BJ (cell line): ENCODE measurements around the gene CENPP. TPM values are rescaled to one million over a fixed set of nuclear protein-coding genes. Genes with fewer than 3 reads are reported as not detected.

Experiments
- CTCF ChIA-PET: fragments of 350-600 bp; formaldehyde crosslinking; extraction: SDS; loops from one replicate; lab custom pipeline; 2021; ENCODE audit warnings: antibody characterized with exemption, inconsistent platforms; lab: Yijun Ruan, JAX
- POLR2A ChIA-PET: fragments of 300-600 bp; sonication (Branson Sonifier 250); formaldehyde crosslinking; extraction: SDS; loops from one replicate; lab custom pipeline; 2021; ENCODE audit warnings: antibody characterized with exemption; lab: Charles Lee
- DNase-seq: peaks from one replicate; pipeline ENCODE4 v3.0.0-alpha.2; 2011; ENCODE audit warnings: low read depth
- H3K27me3 ChIP-seq: 2 replicates; pipeline ENCODE4 v1.6.0; 2011; ENCODE audit warnings: low read length; ENCODE audit not compliant: control insufficient read depth, insufficient read depth
- H3K36me3 ChIP-seq: 2 replicates; pipeline ENCODE4 v1.5.1; 2011; ENCODE audit warnings: low read length; ENCODE audit not compliant: control insufficient read depth, insufficient read depth
- H3K4me3 ChIP-seq: 2 replicates; pipeline ENCODE4 v1.5.1; 2011; ENCODE audit warnings: low read depth, mild to moderate bottlenecking, control low read depth, low read length
- polyA plus RNA-seq: library from polyadenylated mRNA; depleted of rRNA; stranded (reverse); fragments of >200 nt; gene quantifications from 2 replicates; pipeline ENCODE4 v1.2.3, GENCODE V29; 2011
- TF ChIP-seq, protein P1 (sequence below): IDR thresholded peaks from 2 replicates; pipeline ENCODE4 v1.5.1; 2011; ENCODE audit warnings: low read depth, mild to moderate bottlenecking, control low read depth, inconsistent platforms, low read length, moderate library complexity; ENCODE audit not compliant: insufficient read depth

CENPP gene
- polyA plus RNA-seq, 1 experiment: 1.3 TPM

DNA sequence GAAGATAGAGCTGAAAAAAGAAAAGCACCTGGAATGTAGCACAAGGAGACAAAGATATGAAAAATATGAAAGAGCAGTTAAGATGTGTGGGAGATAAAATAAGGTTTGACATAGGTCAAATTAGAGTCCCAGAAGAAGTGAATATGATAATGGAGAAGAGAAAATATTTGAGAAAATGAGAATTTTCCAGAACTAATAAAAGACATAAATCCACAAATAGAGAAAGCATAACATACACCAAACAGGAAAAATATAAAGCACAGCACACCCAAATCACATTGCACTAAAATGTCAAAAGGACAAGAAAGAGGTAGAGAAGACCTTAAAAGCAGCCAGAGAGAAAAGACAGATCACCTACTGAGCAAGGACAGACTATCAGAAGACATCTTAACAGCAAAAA, 300.7 kb downstream of the CENPP start:
- Histone ChIP-seq H3K4me3 (no peak overlapping the region), H3K36me3 (peaks cover 1% of the 10 kb centered on the region; the same call in 1 of the 2 replicates), H3K27me3 (no peaks in the 10 kb centered on the region)
- POLR2A ChIA-PET: no interaction called here
- no peak for DNase-seq
- TF ChIP-seq, protein P1, sequence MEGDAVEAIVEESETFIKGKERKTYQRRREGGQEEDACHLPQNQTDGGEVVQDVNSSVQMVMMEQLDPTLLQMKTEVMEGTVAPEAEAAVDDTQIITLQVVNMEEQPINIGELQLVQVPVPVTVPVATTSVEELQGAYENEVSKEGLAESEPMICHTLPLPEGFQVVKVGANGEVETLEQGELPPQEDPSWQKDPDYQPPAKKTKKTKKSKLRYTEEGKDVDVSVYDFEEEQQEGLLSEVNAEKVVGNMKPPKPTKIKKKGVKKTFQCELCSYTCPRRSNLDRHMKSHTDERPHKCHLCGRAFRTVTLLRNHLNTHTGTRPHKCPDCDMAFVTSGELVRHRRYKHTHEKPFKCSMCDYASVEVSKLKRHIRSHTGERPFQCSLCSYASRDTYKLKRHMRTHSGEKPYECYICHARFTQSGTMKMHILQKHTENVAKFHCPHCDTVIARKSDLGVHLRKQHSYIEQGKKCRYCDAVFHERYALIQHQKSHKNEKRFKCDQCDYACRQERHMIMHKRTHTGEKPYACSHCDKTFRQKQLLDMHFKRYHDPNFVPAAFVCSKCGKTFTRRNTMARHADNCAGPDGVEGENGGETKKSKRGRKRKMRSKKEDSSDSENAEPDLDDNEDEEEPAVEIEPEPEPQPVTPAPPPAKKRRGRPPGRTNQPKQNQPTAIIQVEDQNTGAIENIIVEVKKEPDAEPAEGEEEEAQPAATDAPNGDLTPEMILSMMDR: no peak
- CTCF ChIA-PET: interaction anchor here (0.8 kb wide), 1 partner anchor 12 kb away, joined by 3 read pairs; no protein-coding TSS in a partner anchor

DNA sequence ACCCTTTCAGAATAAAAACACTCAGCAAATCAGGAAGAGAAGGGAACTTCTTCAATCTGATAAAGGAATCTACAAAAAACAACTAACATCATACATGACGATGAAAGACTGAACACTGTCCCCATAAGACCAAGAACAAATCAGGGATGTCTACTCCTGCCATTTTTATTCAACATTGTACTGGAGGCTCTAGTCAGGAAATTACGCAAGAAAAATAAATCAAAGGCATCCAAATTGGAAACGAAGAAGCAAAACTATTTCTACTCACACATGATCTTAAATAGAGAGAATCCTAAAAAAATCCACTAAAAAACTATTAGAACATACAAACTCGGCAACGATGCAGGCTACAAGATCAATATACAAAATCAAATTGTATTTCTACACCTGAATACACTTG, 301.9 kb downstream of the CENPP start:
- POLR2A ChIA-PET: no interaction called here
- Histone ChIP-seq H3K36me3 (peaks cover 1% of the 10 kb centered on the region; the same call in 1 of the 2 replicates), H3K27me3 (no peaks in the 10 kb centered on the region), H3K4me3 (no peak overlapping the region)
- TF ChIP-seq, protein P1: no peak
- no peak for DNase-seq
- CTCF ChIA-PET: no interaction called here

DNA sequence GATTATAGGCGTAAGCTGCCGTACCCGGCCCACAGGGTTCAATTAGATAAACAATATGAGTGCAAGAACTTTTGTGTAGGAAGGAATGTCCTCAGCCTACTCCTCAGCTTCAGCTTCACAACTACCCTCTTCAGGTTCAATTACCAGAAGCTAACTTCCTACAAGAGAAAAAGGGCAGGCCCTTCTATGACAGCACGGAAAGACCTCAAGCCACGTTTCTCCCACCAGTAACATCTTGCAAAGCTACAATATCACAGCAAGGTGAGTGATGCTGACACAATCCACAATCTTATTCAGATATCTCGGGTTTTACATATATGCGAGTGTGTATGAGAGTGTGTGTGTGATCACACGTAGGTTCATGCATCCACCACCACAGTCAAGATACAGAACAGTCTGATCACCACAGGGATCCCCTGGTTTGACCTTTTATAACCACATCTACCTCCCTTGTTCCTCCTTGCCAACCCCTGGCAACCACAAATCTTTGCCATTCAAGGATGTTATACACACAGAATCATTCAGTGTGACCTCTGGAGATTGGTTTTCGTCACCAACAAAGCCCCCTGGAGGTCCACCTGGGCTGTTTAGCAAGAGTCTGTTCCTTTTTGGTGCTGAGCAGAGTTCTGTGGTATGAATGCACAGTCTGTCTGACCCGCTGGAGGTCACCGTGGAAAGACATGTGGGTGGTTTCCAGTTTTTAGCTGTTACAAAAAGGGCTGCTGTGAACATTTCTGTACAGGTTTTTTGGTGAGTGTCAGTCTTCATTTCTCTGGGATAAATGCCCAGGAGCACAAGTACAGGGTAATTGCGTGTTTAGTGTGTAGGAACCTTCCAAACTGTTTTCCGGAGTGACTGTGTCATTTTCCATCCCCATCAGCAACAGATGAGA, 305.9 kb downstream of the CENPP start:
- POLR2A ChIA-PET: no interaction called here
- CTCF ChIA-PET: interaction anchor here (0.8 to 1.5 kb wide), 4 partner anchors 15 to 491 kb away, joined by 3 read pairs; no protein-coding TSS in a partner anchor
- H3K36me3 ChIP-seq: peaks cover 5% of the 10 kb centered on the region
- no peaks in the 10 kb centered on the region for H3K27me3 ChIP-seq
- TF ChIP-seq, protein P1: no peak
- H3K4me3 ChIP-seq: no peak overlapping the region
- no peak for DNase-seq

DNA sequence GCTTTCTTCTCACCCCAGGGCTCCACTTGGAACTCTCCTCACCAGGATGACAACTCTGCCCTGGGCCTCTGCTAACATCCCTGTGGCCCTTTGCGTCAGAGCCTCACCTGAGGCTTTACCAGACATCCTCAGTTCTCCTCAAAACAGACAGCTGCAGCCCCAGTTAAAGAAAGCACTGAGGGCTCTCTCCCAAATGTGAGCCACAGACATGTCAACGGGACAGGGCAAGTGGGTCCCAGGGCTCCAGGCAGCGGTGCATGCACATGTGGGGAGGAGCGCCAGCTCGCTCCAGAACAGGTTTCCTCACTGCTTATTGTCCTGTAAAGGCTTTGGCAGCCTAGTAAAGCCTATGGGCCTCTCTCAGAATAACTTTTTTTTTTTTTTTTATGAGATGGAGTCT, 306.9 kb downstream of the CENPP start:
- ChIA-PET POLR2A (no interaction called here), CTCF (interaction anchor here (0.6 to 3.7 kb wide), 3 partner anchors 131 to 307 kb away, joined by 3 to 19 read pairs (median 3); partner anchors contain the start of genes CENPP and NOL8)
- no peak for DNase-seq
- Histone ChIP-seq H3K27me3 (no peaks in the 10 kb centered on the region), H3K4me3 (no peak overlapping the region), H3K36me3 (peaks cover 10% of the 10 kb centered on the region)
- TF ChIP-seq, protein P1: no peak

DNA sequence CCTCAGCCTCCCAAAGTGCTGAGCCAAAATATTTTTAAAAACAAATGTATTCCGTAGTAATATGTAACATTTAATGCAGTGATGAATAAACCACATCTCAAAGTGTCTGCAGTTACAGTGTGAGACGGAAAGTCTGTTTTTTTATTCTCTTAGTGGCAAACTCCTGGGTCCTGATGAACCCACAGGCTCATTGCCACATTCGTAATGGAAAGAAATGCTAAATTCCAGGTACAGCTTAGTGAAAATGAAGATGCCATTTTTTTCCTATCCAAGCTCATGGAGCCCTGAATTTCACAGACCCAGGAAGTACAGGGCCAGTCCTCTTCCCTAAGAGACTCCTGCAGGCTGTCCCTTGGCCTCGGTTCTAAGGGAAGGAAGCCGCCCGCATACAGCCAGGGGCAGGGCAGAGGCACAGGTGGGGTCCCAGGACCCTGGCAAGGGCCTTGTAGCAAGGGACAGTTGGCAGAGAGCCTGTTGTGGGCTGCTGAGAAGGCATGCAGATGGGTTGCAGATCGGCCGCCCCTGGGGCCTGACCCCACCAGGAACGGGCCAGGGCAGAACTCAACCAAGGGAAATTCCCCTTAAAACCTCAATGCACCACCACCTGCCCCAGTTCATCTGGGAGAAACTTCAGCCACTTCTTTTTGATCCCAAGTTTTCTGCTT, 308.0 kb downstream of the CENPP start:
- TF ChIP-seq, protein P1: no peak
- H3K36me3 ChIP-seq: peaks cover 17% of the 10 kb centered on the region
- H3K4me3 ChIP-seq: no peak overlapping the region
- POLR2A ChIA-PET: no interaction called here
- DNase-seq: no peak
- CTCF ChIA-PET: interaction anchor here (0.6 to 3.8 kb wide), 27 partner anchors 13 to 495 kb away, joined by 3 to 34 read pairs (median 4); partner anchors contain the start of genes CENPP and NOL8
- H3K27me3 ChIP-seq: no peaks in the 10 kb centered on the region
